HepG2 (cell line): Measurements from ENCODE around the gene KLHDC7A. TPM values are rescaled to one million over a fixed set of nuclear protein-coding genes. Genes with fewer than 3 reads are reported as not detected.

Source experiments
- ATAC-seq: fragments of 200-7000 bp; cut with Tn5 transposase; 3 replicates; pipeline ENCODE4 v1.9.1; 2020; ENCODE audit warnings: mild to moderate bottlenecking, moderate library complexity
- BruUV-seq: library from RNA; stranded (reverse); fragments of 400-500 nt; replicated peaks from 2 replicates; lab custom pipeline; 2021; lab: Mats Ljungman, UMichigan
- CTCF ChIA-PET: fragments of 300-600 bp; formaldehyde crosslinking; extraction: SDS; loops from one replicate; lab custom pipeline; 2021; ENCODE audit warnings: low total read pairs, inconsistent platforms, low intra/inter-chr PET ratio; lab: Yijun Ruan, JAX
- POLR2A ChIA-PET: fragments of 350-600 bp; sonication (Branson Sonifier 250); formaldehyde crosslinking; loops from one replicate; lab custom pipeline; 2020; ENCODE audit warnings: antibody characterized with exemption, inconsistent platforms; lab: Yijun Ruan, JAX
- DNase-seq: peaks from one replicate; pipeline ENCODE4 v3.0.0-alpha.2; 2015; ENCODE audit warnings: low spot score
- FAIRE-seq: peaks from 3 replicates; lab custom pipeline; 2011; peaks lifted over from hg19 to GRCh38; lab: Jason Lieb, UNC
- H2AFZ ChIP-seq: one replicate; pipeline ENCODE4 v1.6.1; 2011; ENCODE audit warnings: low read length, inconsistent platforms
- H3K27ac ChIP-seq: fragments of 300-600 bp; 3 replicates; pipeline ENCODE4 v1.8.0; 2011; ENCODE audit warnings: mixed run types, mild to moderate bottlenecking, mixed read lengths, low read length, inconsistent platforms; ENCODE audit not compliant: insufficient read depth; ENCODE audit errors: extremely low read length
- H3K27me3 ChIP-seq, 2 experiments: fragments of 200-600 bp in 1 of 2; 2 replicates in 1 of 2; 3 replicates in 1 of 2; pipeline versions ENCODE4 v1.6.0 to v1.8.0; 2011; ENCODE audit warnings: low read length in 2 of 2, mild to moderate bottlenecking in 2 of 2, moderate library complexity in 2 of 2, inconsistent platforms in 1 of 2; ENCODE audit not compliant: insufficient read depth in 2 of 2, control insufficient read depth in 1 of 2
- H3K36me3 ChIP-seq, 2 experiments: fragments of 200-600 bp in 1 of 2; replicated peaks in 1 of 2; 2 replicates in 1 of 2; 3 replicates in 1 of 2; pipeline versions ENCODE4 v1.5.1 to v1.8.0; 2011; ENCODE audit warnings: low read length in 2 of 2, inconsistent platforms in 1 of 2; ENCODE audit not compliant: insufficient read depth in 2 of 2, control insufficient read depth in 1 of 2
- H3K4me1 ChIP-seq: 2 replicates; pipeline ENCODE4 v1.5.1; 2012; ENCODE audit warnings: low read length, inconsistent platforms; ENCODE audit not compliant: insufficient read depth
- H3K4me2 ChIP-seq: 2 replicates; pipeline ENCODE4 v1.6.0; 2011; ENCODE audit warnings: low read depth, low read length, inconsistent platforms
- H3K4me3 ChIP-seq, 3 experiments: fragments of 200-600 bp in 1 of 3; sonication (generic), shearing (Covaris generic) in 1 of 3; replicated peaks in 1 of 3; 2 replicates each; pipeline ENCODE4 v1.5.1; 2011 to 2016; ENCODE audit warnings: low read length in 3 of 3, inconsistent platforms in 2 of 3, low read depth in 2 of 3, mild to moderate bottlenecking in 2 of 3, control low read depth in 1 of 3, mixed read lengths in 1 of 3; ENCODE audit not compliant: insufficient read depth in 1 of 3
- H3K79me2 ChIP-seq: one replicate; pipeline ENCODE4 v1.6.1; 2011; ENCODE audit warnings: low read length, inconsistent platforms; ENCODE audit not compliant: insufficient read depth
- H3K9ac ChIP-seq: 2 replicates; pipeline ENCODE4 v1.6.0; 2011; ENCODE audit warnings: mild to moderate bottlenecking, low read depth, low read length, inconsistent platforms; ENCODE audit not compliant: insufficient read depth
- H3K9me3 ChIP-seq: 2 replicates; pipeline ENCODE4 v1.5.1; 2012; ENCODE audit warnings: mild to moderate bottlenecking, low read length
- H4K20me1 ChIP-seq: 2 replicates; pipeline ENCODE4 v1.6.0; 2011; ENCODE audit warnings: inconsistent platforms, mild to moderate bottlenecking, low read length, moderate library complexity; ENCODE audit not compliant: insufficient read depth
- ATF6 ChIP-seq: sonication (generic); formaldehyde crosslinking; conservative IDR thresholded peaks from 2 replicates; pipeline ENCODE4 v1.4.0; 2020; ENCODE audit warnings: missing genetic modification reagents
- FOXJ3 ChIP-seq: sonication (generic); formaldehyde crosslinking; IDR thresholded peaks from 2 replicates; pipeline ENCODE4 v1.4.0; 2020; ENCODE audit warnings: missing genetic modification reagents, mild to moderate bottlenecking, borderline replicate concordance
- GFI1 ChIP-seq: sonication (generic); formaldehyde crosslinking; IDR thresholded peaks from 2 replicates; pipeline ENCODE4 v1.5.0; 2020; ENCODE audit warnings: missing genetic modification reagents, mild to moderate bottlenecking, borderline replicate concordance
- HOXD1 ChIP-seq: sonication (generic); formaldehyde crosslinking; IDR thresholded peaks from 2 replicates; pipeline ENCODE4 v1.5.0; 2020; ENCODE audit warnings: missing genetic modification reagents
- NFE2L2 ChIP-seq: fragments of 150-350 bp; IDR thresholded peaks from 2 replicates; pipeline ENCODE4 v1.6.1; 2014; ENCODE audit warnings: low read length
- SMC3 ChIP-seq: IDR thresholded peaks from 2 replicates; pipeline ENCODE4 v1.6.1; 2011; ENCODE audit warnings: low read length, improper control_type of control experiment
- THYN1 ChIP-seq: sonication (generic); formaldehyde crosslinking; IDR thresholded peaks from 2 replicates; pipeline ENCODE4 v1.8.1; 2023; ENCODE audit warnings: low read depth, mild to moderate bottlenecking, moderate library complexity, missing genetic modification reagents, borderline replicate concordance
- ZBTB21 ChIP-seq: sonication (generic); formaldehyde crosslinking; IDR thresholded peaks from 2 replicates; pipeline ENCODE4 v1.4.0; 2020; ENCODE audit warnings: missing genetic modification reagents
- ZFP36 ChIP-seq: fragments of 150-350 bp; IDR thresholded peaks from 2 replicates; pipeline ENCODE4 v1.6.1; 2018; ENCODE audit warnings: borderline replicate concordance, low read length, low read depth; ENCODE audit not compliant: partially characterized antibody
- ZNF251 ChIP-seq: sonication (generic); formaldehyde crosslinking; IDR thresholded peaks from 2 replicates; pipeline ENCODE4 v1.9.0; 2021; ENCODE audit warnings: mild to moderate bottlenecking, missing genetic modification reagents
- ZNF331 ChIP-seq: sonication (generic); formaldehyde crosslinking; IDR thresholded peaks from 2 replicates; pipeline ENCODE4 v1.4.0; 2020; ENCODE audit warnings: missing genetic modification reagents
- ZNF451 ChIP-seq: sonication (generic); formaldehyde crosslinking; IDR thresholded peaks from 2 replicates; pipeline ENCODE4 v1.5.0; 2020; ENCODE audit warnings: mild to moderate bottlenecking, missing genetic modification reagents
- ZNF746 ChIP-seq: sonication (generic); formaldehyde crosslinking; IDR thresholded peaks from 2 replicates; pipeline ENCODE4 v1.8.0; 2022; ENCODE audit warnings: mild to moderate bottlenecking, missing genetic modification reagents
- ZNF784 ChIP-seq: sonication (generic); formaldehyde crosslinking; IDR thresholded peaks from 2 replicates; pipeline ENCODE4 v1.5.1; 2020; ENCODE audit warnings: missing genetic modification reagents, mild to moderate bottlenecking, borderline replicate concordance
- WGBS: methylation state at CpG from one replicate; pipeline ENCODE4 v1.1.6; 2017; ENCODE audit warnings: low lambda C conversion rate; 5-methylcytosine and 5-hydroxymethylcytosine counted together
- in situ Hi-C: cut with HindIII; loops from 2 replicates; pipeline ENCODE4 v1.10.0; 2017; ENCODE audit warnings: low pct_unique_long_range_greater_than_20kb; ENCODE audit not compliant: extremely low pct_ligation_motif_present
- intact Hi-C: fragments of 100-400 bp; cut with micrococcal nuclease; formaldehyde crosslinking; loops from one replicate; pipeline ENCODE4 v1.10.0; 2022; ENCODE audit not compliant: unreplicated experiment
- polyA plus RNA-seq, 8 experiments: library from polyadenylated mRNA; depleted of rRNA in 3 of 8; stranded (reverse) in 7 of 8; unstranded in 1 of 8; fragments of >200 nt; fragmentation: Illumina TruSeq in 4 of 8; extraction: Trizol in 4 of 8; gene quantifications; 2 replicates each; pipeline versions ENCODE4 v1.2.1 to v1.2.3, GENCODE V29; 2011 to 2016; ENCODE audit warnings: low read depth in 4 of 8, missing spikeins in 1 of 8, mixed read lengths in 1 of 8; ENCODE audit not compliant: insufficient read depth in 1 of 8
- total RNA-seq, 5 experiments: library from RNA; depleted of rRNA; stranded (reverse); fragments of >200 nt; fragmentation: Illumina TruSeq; extraction: Trizol; gene quantifications; 2 replicates each; pipeline ENCODE4 v1.2.3, GENCODE V29; 2016; ENCODE audit warnings: low read depth in 1 of 5

The KLHDC7A gene
- total and polyA plus RNA-seq, 2 of the 13 experiments (the other 11 are each of a cell fraction or from before 2014, with no cell fraction given): 0.15 to 1.8 TPM

- no peak for TF ChIP-seq ZNF746 (CRISPR knock-in tag)
Observed at GRCh38 chr1:18486195-18486594, 5.5 kb downstream of the KLHDC7A start (continued).

GRCh38 chr1:18489417-18490143 lies 8.8 kb downstream of the KLHDC7A start:
- POLR2A ChIA-PET: no interaction called here
- no peaks in the 10 kb centered on the region for H3K9me3 ChIP-seq
- H3K27ac ChIP-seq: no peak overlapping the region
- H2AFZ ChIP-seq: no peak overlapping the region
- H3K4me2 ChIP-seq: no peak overlapping the region
- intact Hi-C loops: no loop called here
- no peaks in the 10 kb centered on the region for H3K79me2 ChIP-seq
- H3K36me3 ChIP-seq: no peaks in the 10 kb centered on the region
- no peak overlapping the region for H3K9ac ChIP-seq
- in situ Hi-C loops: no loop called here
- BruUV-seq: no TSS peak
- no peak overlapping the region for H3K4me3 ChIP-seq
- peaks cover 31% of the 10 kb centered on the region for H3K4me1 ChIP-seq
- CTCF ChIA-PET: no interaction called here
- ATAC-seq: no peak
- H3K27me3 ChIP-seq: 0 out of 5 replicates have a peak, but pooled peaks cover 0 to 7% of the 10 kb centered on the region in 2 experiments
- H4K20me1 ChIP-seq: no peaks in the 10 kb centered on the region
- FAIRE-seq: no peak
- WGBS: 40% methylated on average over 2 of the region's 2 CpGs
- TF ChIP-seq ZNF331 (CRISPR knock-in tag) (peak; percentile 92), ZNF784 (no peak)
- no peak for DNase-seq

- H3K79me2 ChIP-seq: no peaks in the 10 kb centered on the region
- H3K4me1 ChIP-seq: peaks cover 15% of the 10 kb centered on the region
- BruUV-seq: no TSS peak
- 31% methylated on average over 3 of the region's 3 CpGs for whole genome bisulfite sequencing
- intact Hi-C loops (no loop called here), in situ Hi-C loops (no loop called here)
- ChIA-PET CTCF (no interaction called here), POLR2A (no interaction called here)
- FAIRE-seq (no peak), DNase-seq (no peak), ATAC-seq (no peak)
- H2AFZ ChIP-seq: no peak overlapping the region
- H3K27ac ChIP-seq: no peak overlapping the region
- H3K9me3 ChIP-seq: no peaks in the 10 kb centered on the region
- H3K4me3 ChIP-seq: no peak overlapping the region
- no peak overlapping the region for H3K4me2 ChIP-seq
- no peaks in the 10 kb centered on the region for H4K20me1 ChIP-seq
- no peak overlapping the region for H3K9ac ChIP-seq
- 0 out of 5 replicates have a peak, but pooled peaks cover 0 to 7% of the 10 kb centered on the region in 2 experiments for H3K27me3 ChIP-seq
- no peaks in the 10 kb centered on the region for H3K36me3 ChIP-seq
- TF ChIP-seq ZBTB21: no peak
- TF ChIP-seq NFE2L2: no peak
- no peak for TF ChIP-seq GFI1 (CRISPR knock-in tag)
- no peak for TF ChIP-seq ATF6 (CRISPR knock-in tag)
- TF ChIP-seq ZNF451: no peak
- no peak for TF ChIP-seq FOXJ3 (CRISPR knock-in tag)
- TF ChIP-seq THYN1 (CRISPR knock-in tag): no peak
- TF ChIP-seq SMC3: no peak
- no peak for TF ChIP-seq ZNF251 (CRISPR knock-in tag)
- no peak for TF ChIP-seq HOXD1 (CRISPR knock-in tag)
- no peak for TF ChIP-seq ZFP36
Observed at GRCh38 chr1:18491168-18491567, 10.4 kb downstream of the KLHDC7A start.
